ENCODE results near the gene NXPE3. TPM values are rescaled to one million over a fixed set of nuclear protein-coding genes. Genes with fewer than 3 reads are reported as not detected.

The NXPE3 gene
- total RNA-seq, 4 donors from 2014 or later, result 2.0 to 5.6 (median 2.7) TPM

- TF ChIP-seq CTCF (IDR thresholded peaks at IDR 0.05), result no peak
- no peak for TF ChIP-seq POLR2A (IDR thresholded peaks at IDR 0.05)
- DNase-seq (ENCODE audit: low spot score in 2 of 2), result no peak
- no peak overlapping the region for H3K4me3 ChIP-seq (ENCODE audit: low read depth, poor library complexity, severe bottlenecking)
- intact Hi-C loops (cut with DNase I; ENCODE audit: low total_unique reads), result no loop called here
- 90 to 96% methylated on average over 2 of the region's 2 CpGs for WGBS, 2 donors
Measured at GRCh38 chr3:101802179-101802578, 23.2 kb downstream of the NXPE3 start.

GRCh38 chr3:101803173-101803782 lies 24.3 kb downstream of the NXPE3 start:
- 78 to 79% methylated on average over 9 of the region's 9 CpGs for WGBS, 2 donors
- TF ChIP-seq CTCF (IDR thresholded peaks at IDR 0.05) (no peak), POLR2A (IDR thresholded peaks at IDR 0.05) (no peak)
- no peak overlapping the region for H3K4me3 ChIP-seq (ENCODE audit: low read depth, poor library complexity, severe bottlenecking)
- intact Hi-C loops (cut with DNase I; ENCODE audit: low total_unique reads), result no loop called here
- peak in 1 of 2 donors; percentile 54 for DNase-seq (ENCODE audit: low spot score in 2 of 2)

GRCh38 chr3:101803939-101804338 lies 24.9 kb downstream of the NXPE3 start:
- 87 to 89% methylated on average over 3 of the region's 3 CpGs for WGBS, 2 donors
- no peak overlapping the region for H3K4me3 ChIP-seq (ENCODE audit: low read depth, poor library complexity, severe bottlenecking)
- no peak for TF ChIP-seq POLR2A (IDR thresholded peaks at IDR 0.05)
- no peak for TF ChIP-seq CTCF (IDR thresholded peaks at IDR 0.05)
- DNase-seq (ENCODE audit: low spot score in 2 of 2), result no peak
- intact Hi-C loops (cut with DNase I; ENCODE audit: low total_unique reads), result no loop called here

GRCh38 chr3:101806491-101806890 lies 27.5 kb downstream of the NXPE3 start:
- TF ChIP-seq POLR2A (IDR thresholded peaks at IDR 0.05) (no peak), CTCF (IDR thresholded peaks at IDR 0.05) (no peak)
- 76 to 84% methylated on average over 1 of the region's 1 CpG for WGBS, 2 donors
- H3K4me3 ChIP-seq (ENCODE audit: low read depth, poor library complexity, severe bottlenecking), result no peak overlapping the region
- DNase-seq (ENCODE audit: low spot score in 2 of 2), result no peak
- intact Hi-C loops (cut with DNase I; ENCODE audit: low total_unique reads), result loop anchor here (5.0 kb wide), 1 partner anchor 726 kb away; no protein-coding TSS in a partner anchor

- TF ChIP-seq CTCF (IDR thresholded peaks at IDR 0.05) (no peak), POLR2A (IDR thresholded peaks at IDR 0.05) (no peak)
- no peak for DNase-seq (ENCODE audit: low spot score in 2 of 2)
- intact Hi-C loops (cut with DNase I; ENCODE audit: low total_unique reads), result loop anchor here (5.0 kb wide), 1 partner anchor 724 kb away; no protein-coding TSS in a partner anchor
- WGBS, 2 donors, result 89 to 94% methylated on average over 2 of the region's 2 CpGs
- no peak overlapping the region for H3K4me3 ChIP-seq (ENCODE audit: low read depth, poor library complexity, severe bottlenecking)
Measured at GRCh38 chr3:101807888-101808287, 28.9 kb downstream of the NXPE3 start.
